HG03432 (cell line): ENCODE results near the gene SLC35D3.
"Not testable (repeated sequence)": the region's sequence is repeated elsewhere in the genome, so short reads cannot be mapped to it uniquely, and the experiment has no call there.

Experiments
- ATAC-seq: cut with Tn5 transposase; IDR thresholded peaks from one replicate; pipeline ENCODE4 v1.9.1; 2021; ENCODE audit warnings: mild to moderate bottlenecking, moderate library complexity; ENCODE audit not compliant: unreplicated experiment

SLC35D3 gene

DNA sequence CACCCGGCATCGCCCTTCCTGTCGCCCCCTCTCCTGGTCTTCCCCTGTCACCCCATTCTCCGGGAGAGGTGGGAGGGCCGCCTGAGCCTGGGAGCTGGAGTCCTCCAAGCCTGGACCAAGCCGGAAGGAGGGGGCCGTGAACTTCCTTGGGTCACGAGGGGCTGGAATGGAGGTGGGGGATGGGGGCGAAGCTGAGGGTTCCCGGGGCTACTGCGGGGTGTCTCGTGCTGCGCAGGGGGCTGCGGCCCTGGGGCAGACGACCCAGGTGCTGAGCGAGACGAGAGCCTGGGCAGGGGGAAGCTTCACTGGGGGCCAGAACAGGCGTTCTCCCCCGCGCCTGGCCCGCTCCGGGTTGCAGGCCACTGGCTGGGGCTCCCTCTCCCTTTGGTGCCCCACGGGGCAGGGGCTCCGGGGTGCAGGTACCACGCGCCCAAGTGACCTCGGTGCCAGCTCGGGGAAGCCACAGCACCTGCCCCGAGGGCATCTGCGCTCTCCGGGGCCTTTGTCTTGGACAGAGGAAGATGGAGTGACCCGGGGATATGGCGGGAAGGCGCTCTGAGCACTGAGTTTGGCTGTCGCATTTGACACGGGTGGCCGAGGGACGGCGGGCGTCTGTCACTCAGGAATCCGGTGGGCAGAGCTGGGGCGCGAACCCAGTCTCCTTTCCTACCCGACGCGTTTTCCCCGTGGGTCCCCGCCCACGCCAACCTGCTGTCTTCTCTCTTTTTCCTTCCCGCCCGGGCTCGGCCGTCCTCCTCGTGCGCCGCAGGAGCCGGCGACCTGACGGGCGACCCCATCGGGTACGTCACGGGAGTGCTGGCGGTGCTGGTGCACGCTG, 1.2 kb downstream of the SLC35D3 start:
- ATAC-seq, result no peak

DNA sequence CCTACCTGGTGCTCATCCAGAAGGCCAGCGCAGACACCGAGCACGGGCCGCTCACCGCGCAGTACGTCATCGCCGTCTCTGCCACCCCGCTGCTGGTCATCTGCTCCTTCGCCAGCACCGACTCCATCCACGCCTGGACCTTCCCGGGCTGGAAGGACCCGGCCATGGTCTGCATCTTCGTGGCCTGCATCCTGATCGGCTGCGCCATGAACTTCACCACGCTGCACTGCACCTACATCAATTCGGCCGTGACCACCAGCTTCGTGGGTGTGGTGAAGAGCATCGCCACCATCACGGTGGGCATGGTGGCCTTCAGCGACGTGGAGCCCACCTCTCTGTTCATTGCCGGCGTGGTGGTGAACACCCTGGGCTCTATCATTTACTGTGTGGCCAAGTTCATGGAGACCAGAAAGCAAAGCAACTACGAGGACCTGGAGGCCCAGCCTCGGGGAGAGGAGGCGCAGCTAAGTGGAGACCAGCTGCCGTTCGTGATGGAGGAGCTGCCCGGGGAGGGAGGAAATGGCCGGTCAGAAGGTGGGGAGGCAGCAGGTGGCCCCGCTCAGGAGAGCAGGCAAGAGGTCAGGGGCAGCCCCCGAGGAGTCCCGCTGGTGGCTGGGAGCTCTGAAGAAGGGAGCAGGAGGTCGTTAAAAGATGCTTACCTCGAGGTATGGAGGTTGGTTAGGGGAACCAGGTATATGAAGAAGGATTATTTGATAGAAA, 2.0 kb downstream of the SLC35D3 start:
- ATAC-seq, result no peak

- ATAC-seq, result no peak
Measured at GRCh38 chr6:136926383-136926782, 4.3 kb downstream of the SLC35D3 start.

DNA sequence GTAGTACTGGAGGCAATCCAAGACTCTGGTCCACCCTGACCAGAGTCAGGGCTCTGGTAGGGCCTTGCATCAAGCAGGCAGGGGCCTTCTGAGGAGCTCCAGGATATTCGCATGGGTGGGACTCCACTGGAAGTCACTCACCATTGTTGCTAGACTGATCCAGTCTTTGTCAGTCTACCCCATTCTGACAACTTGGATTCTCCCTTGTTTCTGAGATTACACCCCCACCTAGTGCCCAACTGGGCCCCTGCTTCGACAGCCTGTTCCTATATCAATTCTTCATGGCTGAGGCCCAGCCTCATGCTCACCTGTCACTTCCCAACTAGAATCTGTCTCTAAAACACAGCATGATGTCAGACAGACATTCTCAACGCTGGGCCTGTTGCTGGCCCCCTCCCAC, 5.2 kb downstream of the SLC35D3 start:
- peak; percentile 58 for ATAC-seq

- ATAC-seq, result no peak
Measured at GRCh38 chr6:136930528-136930927, 8.4 kb downstream of the SLC35D3 start.

DNA sequence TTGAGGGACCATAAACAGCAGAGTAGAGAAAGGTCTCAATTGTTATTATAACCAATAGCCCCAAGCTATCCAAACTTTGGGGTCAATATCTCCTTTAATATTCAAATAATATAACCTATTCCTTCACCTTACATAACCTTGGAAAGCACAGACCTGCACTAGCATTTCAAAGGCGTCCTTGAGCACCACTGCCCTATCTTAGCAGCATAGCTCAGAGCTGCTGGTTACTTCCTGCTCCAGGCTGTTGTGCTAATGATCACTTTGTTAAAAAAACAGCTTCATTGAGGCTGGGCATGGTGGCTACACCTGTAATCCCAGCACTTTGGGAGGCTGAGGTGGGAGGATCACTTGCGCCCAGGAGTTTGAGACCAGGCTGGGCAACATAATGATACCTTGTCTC, 10.5 kb downstream of the SLC35D3 start:
- no peak for ATAC-seq

- ATAC-seq, result no peak
Measured at GRCh38 chr6:136945072-136945471, 23.0 kb downstream of the SLC35D3 start.

GRCh38 chr6:136945711-136946121, 23.6 kb downstream of the SLC35D3 start:
- no peak for ATAC-seq

GRCh38 chr6:136947037-136947436, 24.9 kb downstream of the SLC35D3 start:
- ATAC-seq, result no peak

DNA sequence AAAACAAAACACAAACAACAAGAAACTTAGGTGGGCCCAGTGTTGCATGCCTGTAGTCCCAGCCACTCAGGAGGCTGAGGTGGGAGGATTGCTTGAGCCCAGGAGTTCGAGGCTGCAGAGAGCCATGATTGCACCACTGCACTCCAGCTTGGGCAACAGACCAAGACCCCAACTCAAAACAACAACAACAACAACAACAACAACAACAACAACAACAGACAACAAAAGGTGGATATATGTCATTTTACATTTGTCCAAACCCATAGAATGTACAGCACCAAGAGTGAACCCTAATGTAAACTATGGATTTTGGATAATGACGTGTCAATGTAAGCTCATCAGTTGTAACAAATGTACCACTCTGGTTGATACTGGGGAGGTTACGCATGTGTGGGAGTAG, 27.9 kb downstream of the SLC35D3 start:
- not testable (repeated sequence) for ATAC-seq

DNA sequence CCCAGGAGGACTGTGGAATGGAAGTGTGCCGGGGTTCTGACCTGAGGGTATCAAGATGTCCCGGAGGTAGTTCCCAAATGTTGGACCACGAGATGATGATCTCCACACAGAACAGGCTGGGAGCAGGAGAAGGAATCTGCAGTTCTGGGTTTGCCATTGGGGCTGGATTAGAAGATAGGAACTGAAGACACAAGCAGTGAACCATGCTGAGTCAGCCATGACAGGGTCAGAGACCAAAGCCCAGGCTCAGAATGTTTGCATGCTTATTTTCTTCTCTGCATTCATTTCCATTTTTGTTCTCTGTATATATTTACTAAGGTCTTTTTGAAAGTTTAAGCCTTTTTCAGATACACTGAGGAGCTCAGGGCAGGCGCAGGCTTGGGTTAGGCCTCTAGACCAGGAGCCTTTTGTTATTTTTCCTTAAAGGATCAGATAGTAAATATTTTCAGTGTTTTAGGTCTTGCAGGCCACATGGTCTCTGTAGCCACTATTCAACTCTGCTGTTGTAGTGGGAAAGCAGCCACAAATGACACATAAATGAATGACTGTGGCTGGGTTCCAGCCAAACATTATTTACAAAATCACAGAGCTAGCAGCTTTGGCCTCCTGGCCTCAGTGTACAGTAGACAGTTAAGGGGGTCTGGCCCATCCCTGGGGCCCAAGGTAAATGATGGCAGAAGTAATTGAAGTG, 28.5 kb downstream of the SLC35D3 start:
- no peak for ATAC-seq

GRCh38 chr6:136952714-136953260, 30.7 kb downstream of the SLC35D3 start:
- ATAC-seq, result no peak

DNA sequence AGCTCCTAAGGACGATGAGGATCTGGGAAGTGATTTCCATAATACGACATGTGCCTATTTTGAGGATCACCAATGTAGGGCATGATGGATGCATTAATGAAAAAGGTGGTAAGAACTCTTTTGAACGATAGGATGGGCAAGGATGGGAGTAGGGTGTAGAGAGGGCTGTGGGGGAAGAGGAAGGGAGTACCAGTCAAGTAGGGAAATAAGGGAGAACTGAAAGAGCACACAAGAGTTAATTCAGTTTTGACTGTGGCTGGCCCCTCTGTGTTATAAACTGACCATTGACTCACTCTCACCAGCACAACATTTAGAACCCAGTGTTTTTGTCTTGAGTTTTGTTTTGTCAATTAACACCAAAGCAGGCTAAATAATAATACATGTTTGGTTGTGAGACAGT, 33.0 kb downstream of the SLC35D3 start:
- ATAC-seq, result no peak

GRCh38 chr6:136956590-136957544, 34.8 kb downstream of the SLC35D3 start:
- no peak for ATAC-seq

DNA sequence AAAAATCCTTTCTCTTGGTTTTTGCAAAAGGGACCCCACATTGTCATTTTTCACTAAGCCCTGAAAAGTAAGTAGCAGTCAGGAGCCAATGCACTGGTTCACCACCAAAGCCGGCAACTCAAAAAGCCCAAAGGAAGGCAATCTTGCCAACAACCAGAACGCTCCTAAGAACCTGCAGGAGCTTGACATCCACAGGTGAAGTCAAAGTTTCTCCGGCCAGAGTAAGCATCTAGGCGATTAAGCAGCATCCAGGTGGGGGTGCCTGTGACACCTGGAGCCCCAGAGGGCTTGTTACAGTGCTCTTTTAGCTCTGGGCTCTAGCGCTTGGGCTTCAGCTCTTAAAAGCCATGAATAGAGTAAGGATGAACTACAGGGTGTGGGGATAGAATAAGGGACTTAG, 36.1 kb downstream of the SLC35D3 start:
- no peak for ATAC-seq

GRCh38 chr6:136959471-136959891, 37.4 kb downstream of the SLC35D3 start:
- no peak for ATAC-seq

DNA sequence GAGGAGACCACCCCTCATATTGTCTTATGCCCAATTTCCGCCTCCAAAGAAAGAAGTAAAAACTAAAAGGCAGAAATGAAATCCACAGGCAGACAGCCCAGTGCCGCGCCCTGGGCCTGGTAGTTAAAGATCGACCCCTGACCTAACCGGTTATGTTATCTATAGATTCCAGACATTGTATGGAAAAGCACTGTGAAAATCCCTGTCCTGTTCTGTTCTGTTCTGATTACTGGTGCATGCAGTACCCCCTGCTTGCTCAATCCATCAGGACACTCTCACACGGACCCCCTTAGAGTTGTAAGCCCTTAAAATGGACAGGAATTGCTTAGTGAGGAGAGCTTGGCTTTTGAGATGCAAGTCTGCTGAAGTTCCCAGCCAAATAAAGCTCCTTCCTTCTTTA, 37.8 kb downstream of the SLC35D3 start:
- ATAC-seq, result not testable (repeated sequence)

GRCh38 chr6:136960781-136961180, 38.7 kb downstream of the SLC35D3 start:
- ATAC-seq, result no peak

DNA sequence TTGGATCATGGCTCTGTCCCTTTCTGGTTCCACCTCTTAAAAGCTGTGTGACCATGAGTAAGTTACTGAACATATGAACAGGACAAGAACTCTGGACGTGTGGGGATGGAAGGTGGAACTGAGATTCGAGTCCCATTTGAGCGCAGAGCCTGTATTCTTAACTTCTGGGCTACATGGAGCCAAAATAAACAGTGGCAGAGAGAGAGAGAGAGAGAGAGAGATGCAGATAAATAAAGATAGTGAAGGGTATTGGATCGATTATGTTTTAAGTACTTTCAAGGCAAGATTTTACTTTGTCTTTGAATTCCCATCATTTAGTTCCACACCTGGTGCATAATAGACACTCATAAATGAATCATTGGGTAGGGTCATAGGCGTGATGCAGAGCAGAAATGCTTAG, 39.7 kb downstream of the SLC35D3 start:
- no peak for ATAC-seq

- ATAC-seq, result no peak
Measured at GRCh38 chr6:136962661-136963060, 40.6 kb downstream of the SLC35D3 start.
